ENCODE data around the gene TDRD9.

DNA sequence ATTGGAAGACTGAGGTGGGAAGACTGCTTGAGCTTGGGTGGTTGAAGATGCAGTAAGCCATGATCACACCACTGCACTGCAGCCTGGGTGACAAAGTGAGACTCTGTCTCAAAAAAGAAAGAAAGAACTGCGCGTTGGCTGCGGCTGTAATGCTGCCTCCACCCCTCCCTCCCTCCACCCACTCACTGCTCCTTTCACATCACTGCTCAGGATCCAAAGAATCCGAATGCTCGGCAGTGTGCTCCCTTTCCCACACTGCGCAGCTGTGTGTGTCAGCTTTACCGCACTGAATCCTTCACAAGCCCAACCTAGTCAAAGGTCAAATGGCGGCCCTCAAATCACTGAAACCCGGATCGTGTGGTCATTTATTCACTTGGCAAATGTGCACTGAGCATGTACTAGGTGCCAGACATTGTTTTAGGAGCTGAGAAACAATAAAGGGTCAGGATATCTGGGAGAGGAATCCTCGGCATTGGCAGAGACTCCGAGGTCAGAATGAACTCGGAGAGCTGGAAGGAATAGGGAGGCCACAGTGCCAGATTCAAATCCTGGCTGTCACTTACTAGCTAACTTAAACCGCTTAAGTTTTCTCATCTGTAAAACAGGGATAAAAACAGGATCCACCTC lies 11.5 kb upstream of the TDRD9 start:
- TF ChIP-seq, protein P1, sequence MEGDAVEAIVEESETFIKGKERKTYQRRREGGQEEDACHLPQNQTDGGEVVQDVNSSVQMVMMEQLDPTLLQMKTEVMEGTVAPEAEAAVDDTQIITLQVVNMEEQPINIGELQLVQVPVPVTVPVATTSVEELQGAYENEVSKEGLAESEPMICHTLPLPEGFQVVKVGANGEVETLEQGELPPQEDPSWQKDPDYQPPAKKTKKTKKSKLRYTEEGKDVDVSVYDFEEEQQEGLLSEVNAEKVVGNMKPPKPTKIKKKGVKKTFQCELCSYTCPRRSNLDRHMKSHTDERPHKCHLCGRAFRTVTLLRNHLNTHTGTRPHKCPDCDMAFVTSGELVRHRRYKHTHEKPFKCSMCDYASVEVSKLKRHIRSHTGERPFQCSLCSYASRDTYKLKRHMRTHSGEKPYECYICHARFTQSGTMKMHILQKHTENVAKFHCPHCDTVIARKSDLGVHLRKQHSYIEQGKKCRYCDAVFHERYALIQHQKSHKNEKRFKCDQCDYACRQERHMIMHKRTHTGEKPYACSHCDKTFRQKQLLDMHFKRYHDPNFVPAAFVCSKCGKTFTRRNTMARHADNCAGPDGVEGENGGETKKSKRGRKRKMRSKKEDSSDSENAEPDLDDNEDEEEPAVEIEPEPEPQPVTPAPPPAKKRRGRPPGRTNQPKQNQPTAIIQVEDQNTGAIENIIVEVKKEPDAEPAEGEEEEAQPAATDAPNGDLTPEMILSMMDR (IDR thresholded peaks at IDR 0.05): no peak
- TF ChIP-seq POLR2A (IDR thresholded peaks at IDR 0.05): no peak
